COLO829 (cell line): ENCODE measurements around the gene TNIK.
A peak's percentile ranks its signal among the peaks of the same experiment; 100 is the strongest.

Source experiments
- DNase-seq: peaks from one replicate; pipeline ENCODE4 v3.0.0; 2012; ENCODE audit warnings: low spot score

TNIK gene

DNA sequence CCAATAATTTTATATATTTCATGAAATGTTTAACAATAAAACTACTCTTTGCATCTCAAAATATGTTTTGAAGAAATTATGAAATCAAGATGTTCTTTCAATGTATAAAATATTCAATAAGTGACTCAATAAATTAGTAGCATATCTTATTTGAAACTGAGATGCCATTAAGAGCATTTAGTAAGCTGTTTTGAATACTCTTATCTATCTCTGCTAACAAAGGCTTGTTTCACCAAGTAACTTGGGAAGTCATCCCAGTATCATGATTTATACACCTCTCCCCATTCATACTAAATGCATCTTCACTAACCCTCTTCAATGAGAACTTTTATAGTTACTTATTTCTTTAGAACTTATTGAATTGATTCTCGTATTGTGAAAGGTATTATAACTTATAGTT lies 43.1 kb downstream of the TNIK start:
- DNase-seq, result peak; percentile 90

DNA sequence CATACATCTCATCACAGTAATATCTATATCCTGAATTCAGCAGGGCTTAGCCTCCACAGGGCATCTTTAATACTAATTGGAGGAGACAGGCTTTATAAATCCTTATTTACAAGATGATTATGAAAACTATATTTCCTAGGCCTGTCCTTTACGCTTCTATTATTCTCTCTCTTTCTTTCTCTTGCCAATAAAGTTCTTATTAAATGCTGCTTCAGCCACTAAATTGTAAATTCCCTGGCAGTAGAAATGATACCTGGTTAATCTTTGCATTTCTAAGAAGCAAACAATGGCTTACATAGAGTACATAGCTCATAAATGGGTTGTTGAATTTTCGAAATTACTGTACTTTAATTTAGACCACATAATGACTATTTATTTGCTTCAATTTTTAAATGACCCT lies 43.5 kb downstream of the TNIK start:
- DNase-seq, result peak; percentile 34

GRCh38 chr3:171416061-171416460 lies 44.1 kb downstream of the TNIK start:
- no peak for DNase-seq

- no peak for DNase-seq
Observed at GRCh38 chr3:171415070-171415469, 45.1 kb downstream of the TNIK start.

- no peak for DNase-seq
Observed at GRCh38 chr3:171412473-171412872, 47.7 kb downstream of the TNIK start.

- no peak for DNase-seq
Observed at GRCh38 chr3:171412054-171412453, 48.2 kb downstream of the TNIK start.

DNA sequence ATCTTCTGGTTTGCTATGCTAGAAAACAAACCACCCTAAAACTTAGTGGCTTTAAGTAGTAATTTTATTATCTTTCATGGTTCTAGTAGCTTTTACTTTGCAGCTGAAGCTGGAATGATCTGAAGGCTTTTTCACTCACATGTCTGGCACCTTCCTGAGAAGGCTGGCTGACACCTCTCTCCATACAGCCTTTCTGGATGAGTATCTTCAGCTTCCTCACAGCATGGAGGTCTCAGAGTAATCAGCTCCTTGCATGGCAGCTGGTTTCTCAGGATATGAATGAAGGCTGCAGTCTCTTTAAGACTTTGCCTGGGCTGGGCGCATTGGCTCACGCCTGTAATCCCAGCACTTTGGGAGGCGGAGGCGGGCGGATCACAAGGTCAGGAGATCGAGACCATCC lies 50.0 kb downstream of the TNIK start:
- no peak for DNase-seq

- peak; percentile 94 for DNase-seq
Observed at GRCh38 chr3:171407759-171408158, 52.4 kb downstream of the TNIK start.

GRCh38 chr3:171404376-171404967 lies 55.7 kb downstream of the TNIK start:
- no peak for DNase-seq

GRCh38 chr3:171402281-171402680 lies 57.9 kb downstream of the TNIK start:
- DNase-seq, result no peak

DNA sequence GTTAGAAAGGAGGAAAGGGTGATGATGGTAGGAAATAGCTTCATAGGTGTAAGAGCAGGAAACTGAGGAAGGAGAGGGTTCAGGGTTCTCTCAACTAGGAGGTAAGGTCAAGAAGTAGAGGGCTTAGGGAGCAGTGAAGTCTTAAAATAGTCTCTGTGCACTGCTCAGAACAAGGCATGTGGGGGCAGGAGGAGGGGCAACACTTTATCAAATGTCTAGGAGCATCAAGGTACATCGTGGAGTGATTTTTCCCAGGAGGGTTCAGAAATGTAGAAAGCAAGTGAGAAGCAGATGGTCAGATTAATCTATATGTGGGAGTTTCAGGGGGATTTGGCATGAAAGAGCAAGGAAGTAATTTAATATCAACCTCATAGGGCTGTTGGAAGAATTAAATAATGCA lies 58.8 kb downstream of the TNIK start:
- DNase-seq, result no peak

DNA sequence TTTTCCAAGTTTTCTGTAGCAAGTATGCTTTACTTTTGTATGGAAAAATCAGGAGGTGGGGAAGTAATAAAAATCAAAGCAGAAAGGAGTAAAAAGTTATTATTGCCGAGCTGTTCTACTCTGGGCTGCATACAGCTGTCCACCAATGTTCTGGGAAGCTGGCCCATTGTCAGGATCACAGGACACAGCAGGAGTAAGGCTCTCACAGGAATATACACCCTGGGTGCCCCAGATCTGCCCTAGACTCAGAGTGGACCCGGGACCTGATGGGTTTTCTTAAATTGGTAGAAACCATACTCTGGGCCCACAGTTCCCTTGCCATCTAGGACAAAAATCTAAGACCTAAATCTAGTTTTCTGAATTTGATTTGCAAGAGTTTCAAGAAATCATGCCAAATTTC lies 60.4 kb downstream of the TNIK start:
- DNase-seq, result no peak

DNA sequence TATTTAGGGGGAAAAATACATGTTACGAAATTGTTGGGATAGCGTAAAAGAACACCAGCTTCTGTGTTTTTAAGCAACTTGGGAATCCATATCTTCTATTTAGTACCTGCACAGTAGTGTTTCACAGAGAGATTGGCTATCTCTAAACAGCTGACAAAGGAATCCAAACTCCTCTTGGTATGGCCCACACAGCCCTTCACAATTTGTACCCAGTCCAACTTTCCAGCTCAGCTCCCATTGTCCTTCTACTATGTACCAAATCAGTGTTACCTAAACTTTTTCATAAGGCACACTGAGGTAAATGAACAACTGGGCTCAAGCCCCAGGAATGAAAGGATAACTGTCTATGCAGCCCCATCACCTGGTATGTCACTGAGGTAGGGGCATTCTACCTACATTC lies 61.9 kb downstream of the TNIK start:
- no peak for DNase-seq

DNA sequence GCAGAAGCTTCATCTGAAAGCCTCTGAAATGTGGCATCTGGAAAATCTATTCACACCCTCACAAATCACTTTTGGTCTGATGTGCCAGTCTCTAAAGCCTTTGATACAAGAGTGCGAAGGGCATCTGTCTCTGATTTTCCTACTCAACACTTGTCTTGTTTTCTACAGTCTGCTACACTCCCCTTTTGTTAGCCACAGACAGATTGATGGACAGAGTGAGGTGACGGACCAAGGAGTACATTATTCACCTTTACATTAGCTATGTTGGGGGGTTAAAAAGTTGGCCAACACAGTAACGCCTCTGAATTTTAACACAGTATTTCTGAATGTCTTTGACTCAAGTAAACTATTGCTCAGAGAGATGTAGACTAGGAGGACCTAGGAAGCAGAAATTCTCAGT lies 63.1 kb downstream of the TNIK start:
- no peak for DNase-seq

DNA sequence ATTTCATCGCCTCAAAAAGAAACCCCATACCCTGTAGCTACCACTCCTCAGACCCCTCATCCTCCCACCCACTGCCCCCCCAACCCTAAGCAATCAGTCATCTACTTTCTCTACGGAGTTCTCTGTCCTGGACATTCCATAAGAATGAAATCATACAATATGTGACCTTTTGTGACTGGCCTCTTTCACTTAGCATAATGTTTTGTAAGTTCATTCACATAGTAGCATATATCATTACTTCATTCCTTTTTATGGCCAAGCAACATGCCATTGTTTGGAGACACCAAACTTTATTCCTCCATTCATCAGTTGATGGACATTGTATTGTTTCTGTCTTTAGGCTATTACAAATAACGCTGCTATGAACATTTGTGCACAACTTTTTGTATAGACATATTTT lies 64.2 kb downstream of the TNIK start:
- no peak for DNase-seq

GRCh38 chr3:171393032-171393744 lies 67.0 kb downstream of the TNIK start:
- no peak for DNase-seq

- DNase-seq, result no peak
Observed at GRCh38 chr3:171391432-171391831, 68.8 kb downstream of the TNIK start.

DNA sequence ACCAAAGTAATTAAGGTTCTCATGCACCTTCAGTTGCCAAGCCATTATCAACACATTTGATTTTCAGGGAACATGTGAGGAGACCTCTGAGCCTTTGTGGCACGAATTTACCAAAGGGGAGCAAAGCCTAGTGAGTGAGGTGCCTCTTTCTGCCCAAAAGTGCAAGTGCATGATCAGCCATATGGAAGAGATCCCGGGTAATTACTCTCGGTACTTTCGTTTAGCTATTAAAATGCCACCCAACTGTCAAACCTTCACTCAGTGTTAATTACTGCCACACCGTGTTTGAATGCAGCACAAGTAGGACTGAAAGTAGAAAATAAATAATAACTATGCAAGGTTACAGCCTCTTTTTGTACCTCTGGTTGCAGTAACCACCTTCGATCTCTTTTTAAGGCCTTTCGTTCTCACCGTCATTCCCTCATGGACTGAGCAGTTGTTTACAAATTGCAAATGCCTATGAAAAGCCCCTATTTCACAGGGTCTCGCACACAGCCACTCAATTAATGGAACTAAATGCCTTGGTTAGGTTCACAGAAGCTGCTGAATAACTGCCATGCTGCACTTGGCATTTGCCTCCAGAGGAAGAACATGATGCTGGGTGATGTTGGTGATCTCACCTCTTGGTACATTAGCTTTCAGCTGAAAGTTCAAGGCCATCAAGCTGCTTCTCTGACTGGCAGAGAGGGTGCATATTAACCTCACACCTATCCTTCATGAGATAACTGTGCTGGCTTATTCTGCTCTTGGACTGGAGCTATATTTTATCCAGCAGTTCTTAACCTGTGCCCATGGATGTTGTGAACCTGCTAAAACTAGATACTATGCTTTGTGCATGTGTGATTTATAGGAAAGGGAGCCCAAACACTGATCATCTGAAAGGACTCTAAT lies 69.9 kb downstream of the TNIK start:
- no peak for DNase-seq

- DNase-seq, result no peak
Observed at GRCh38 chr3:171389491-171389890, 70.7 kb downstream of the TNIK start.

DNA sequence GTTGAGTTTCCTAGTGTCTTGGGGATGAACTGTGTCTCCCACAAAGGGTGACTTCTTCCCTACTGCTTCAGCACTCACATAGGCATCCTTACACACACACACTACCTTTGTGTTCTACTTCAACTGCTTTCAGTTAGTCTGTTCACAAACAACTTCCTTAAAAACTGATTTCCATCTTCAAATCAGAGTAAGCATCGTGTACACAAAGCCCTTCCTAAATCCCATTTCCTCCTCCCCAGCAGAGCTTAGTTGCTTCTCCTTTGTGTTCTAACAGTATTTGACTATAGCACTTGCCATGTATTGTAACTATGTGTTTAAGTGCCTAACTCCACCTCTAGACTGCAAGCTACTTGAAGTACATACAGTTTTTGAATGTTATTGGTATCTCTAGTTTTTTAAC lies 71.7 kb downstream of the TNIK start:
- no peak for DNase-seq

GRCh38 chr3:171387062-171387461 lies 73.1 kb downstream of the TNIK start:
- DNase-seq, result no peak

- no peak for DNase-seq
Observed at GRCh38 chr3:171385086-171385485, 75.1 kb downstream of the TNIK start.
